HL-60 (cell line): Measurements from ENCODE around the gene SAMD9.
"Not testable (repeated sequence)": the region's sequence is repeated elsewhere in the genome, so short reads cannot be mapped to it uniquely, and the experiment has no call there.

Experiments used
- DNase-seq, 2 experiments: peaks; one replicate each; pipeline ENCODE4 v3.0.0-alpha.2; 2010 to 2020; ENCODE audit warnings: low read depth in 1 of 2, low spot score in 1 of 2
- H3K27ac ChIP-seq: fragments of 250-450 bp; sonication (Bioruptor Pico); replicated peaks from 2 replicates; pipeline ENCODE4 v1.5.1; 2020; ENCODE audit warnings: mild to moderate bottlenecking, moderate library complexity
- H3K27me3 ChIP-seq: fragments of 250-450 bp; sonication (Bioruptor Pico); 2 replicates; pipeline ENCODE4 v1.5.1; 2021; ENCODE audit warnings: mild to moderate bottlenecking, moderate library complexity; ENCODE audit not compliant: insufficient read depth, poor library complexity, severe bottlenecking
- H3K4me3 ChIP-seq: replicated peaks from 2 replicates; pipeline ENCODE4 v1.5.1; 2011; ENCODE audit warnings: mild to moderate bottlenecking, control low read depth, low read length; ENCODE audit not compliant: insufficient read depth
- CTCF ChIP-seq: IDR thresholded peaks from one replicate; pipeline ENCODE4 v1.5.1; 2011; ENCODE audit warnings: low read length, control low read depth, inconsistent platforms; ENCODE audit not compliant: insufficient read depth
- GABPA ChIP-seq: IDR thresholded peaks from 2 replicates; pipeline ENCODE4 v1.6.1; 2012; ENCODE audit warnings: low read depth
- POLR2AphosphoS5 ChIP-seq: IDR thresholded peaks from 2 replicates; pipeline ENCODE4 v1.6.1; 2012; ENCODE audit warnings: low read depth
- SPI1 ChIP-seq: IDR thresholded peaks from 2 replicates; pipeline ENCODE4 v1.6.1; 2012; ENCODE audit warnings: low read depth, mild to moderate bottlenecking, borderline replicate concordance
- TF ChIP-seq, protein P1 (sequence below): IDR thresholded peaks from 2 replicates; pipeline ENCODE4 v1.6.1; 2012; ENCODE audit warnings: low read depth; ENCODE audit not compliant: insufficient replicate concordance

Gene SAMD9

DNA sequence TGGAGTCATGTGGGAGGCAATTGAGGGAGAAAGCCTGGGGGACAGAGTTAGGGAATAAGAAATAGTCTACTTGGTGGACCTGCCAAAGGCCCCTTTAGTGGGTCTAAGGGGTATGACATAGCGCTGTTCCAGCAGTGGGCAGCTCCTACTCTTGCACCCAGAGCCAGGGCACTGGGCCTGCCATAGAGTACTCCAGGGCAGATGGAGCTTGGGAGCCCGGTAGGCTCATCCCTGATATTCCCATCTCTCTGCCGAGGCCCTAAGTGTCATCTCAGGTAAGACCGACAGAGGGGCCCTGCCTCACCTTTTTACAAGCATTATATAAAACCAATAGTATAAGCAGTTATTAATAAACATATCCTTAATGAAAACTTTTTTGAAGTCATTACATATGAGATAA is 20.8 kb upstream of the SAMD9 start:
- TF ChIP-seq GABPA (no peak), CTCF (no peak), SPI1 (no peak), POLR2AphosphoS5 (no peak)
- TF ChIP-seq, protein P1, sequence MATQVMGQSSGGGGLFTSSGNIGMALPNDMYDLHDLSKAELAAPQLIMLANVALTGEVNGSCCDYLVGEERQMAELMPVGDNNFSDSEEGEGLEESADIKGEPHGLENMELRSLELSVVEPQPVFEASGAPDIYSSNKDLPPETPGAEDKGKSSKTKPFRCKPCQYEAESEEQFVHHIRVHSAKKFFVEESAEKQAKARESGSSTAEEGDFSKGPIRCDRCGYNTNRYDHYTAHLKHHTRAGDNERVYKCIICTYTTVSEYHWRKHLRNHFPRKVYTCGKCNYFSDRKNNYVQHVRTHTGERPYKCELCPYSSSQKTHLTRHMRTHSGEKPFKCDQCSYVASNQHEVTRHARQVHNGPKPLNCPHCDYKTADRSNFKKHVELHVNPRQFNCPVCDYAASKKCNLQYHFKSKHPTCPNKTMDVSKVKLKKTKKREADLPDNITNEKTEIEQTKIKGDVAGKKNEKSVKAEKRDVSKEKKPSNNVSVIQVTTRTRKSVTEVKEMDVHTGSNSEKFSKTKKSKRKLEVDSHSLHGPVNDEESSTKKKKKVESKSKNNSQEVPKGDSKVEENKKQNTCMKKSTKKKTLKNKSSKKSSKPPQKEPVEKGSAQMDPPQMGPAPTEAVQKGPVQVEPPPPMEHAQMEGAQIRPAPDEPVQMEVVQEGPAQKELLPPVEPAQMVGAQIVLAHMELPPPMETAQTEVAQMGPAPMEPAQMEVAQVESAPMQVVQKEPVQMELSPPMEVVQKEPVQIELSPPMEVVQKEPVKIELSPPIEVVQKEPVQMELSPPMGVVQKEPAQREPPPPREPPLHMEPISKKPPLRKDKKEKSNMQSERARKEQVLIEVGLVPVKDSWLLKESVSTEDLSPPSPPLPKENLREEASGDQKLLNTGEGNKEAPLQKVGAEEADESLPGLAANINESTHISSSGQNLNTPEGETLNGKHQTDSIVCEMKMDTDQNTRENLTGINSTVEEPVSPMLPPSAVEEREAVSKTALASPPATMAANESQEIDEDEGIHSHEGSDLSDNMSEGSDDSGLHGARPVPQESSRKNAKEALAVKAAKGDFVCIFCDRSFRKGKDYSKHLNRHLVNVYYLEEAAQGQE, result no peak
- Histone ChIP-seq H3K4me3 (no peak overlapping the region), H3K27me3 (no peaks in the 10 kb centered on the region), H3K27ac (no peak overlapping the region)
- no peak for DNase-seq

GRCh38 chr7:93133005-93133404 is 15.2 kb upstream of the SAMD9 start:
- DNase-seq, result no peak
- TF ChIP-seq GABPA, result no peak
- TF ChIP-seq, protein P1, result no peak
- no peak for TF ChIP-seq SPI1
- no peak for TF ChIP-seq CTCF
- no peak for TF ChIP-seq POLR2AphosphoS5

GRCh38 chr7:93132216-93132615 is 14.4 kb upstream of the SAMD9 start:
- TF ChIP-seq GABPA (no peak), POLR2AphosphoS5 (no peak), SPI1 (no peak), CTCF (no peak)
- TF ChIP-seq, protein P1, result no peak
- no peak for DNase-seq
- Histone ChIP-seq H3K27me3 (no peaks in the 10 kb centered on the region), H3K4me3 (no peak overlapping the region), H3K27ac (no peak overlapping the region)

More at GRCh38 chr7:93133005-93133404, 15.2 kb upstream of the SAMD9 start:
- no peak overlapping the region for H3K27ac ChIP-seq
- no peaks in the 10 kb centered on the region for H3K27me3 ChIP-seq
- no peak overlapping the region for H3K4me3 ChIP-seq

- H3K4me3 ChIP-seq, DNase-seq, H3K27me3 ChIP-seq, H3K27ac ChIP-seq: not testable (repeated sequence)
Observed at GRCh38 chr7:93126954-93127353, 9.2 kb upstream of the SAMD9 start.

DNA sequence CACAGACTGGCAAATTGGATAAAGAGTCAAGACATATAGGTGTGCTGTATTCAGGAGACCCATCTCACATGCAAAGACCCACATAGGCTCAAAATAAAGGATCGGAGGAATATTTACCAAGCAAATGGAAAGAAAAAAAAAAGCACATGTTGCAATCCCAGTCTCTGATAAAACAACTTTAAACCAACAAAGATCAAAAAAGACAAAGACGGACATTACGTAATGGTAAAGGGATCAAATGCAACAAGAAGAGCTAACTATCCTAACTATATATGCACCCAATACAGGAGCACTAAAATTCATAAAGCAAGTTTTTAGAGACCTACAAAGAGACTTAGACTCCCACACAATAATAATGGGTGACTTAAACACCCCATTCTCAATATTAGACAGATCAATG is 5.8 kb upstream of the SAMD9 start:
- H3K27ac ChIP-seq, DNase-seq, H3K4me3 ChIP-seq, H3K27me3 ChIP-seq: not testable (repeated sequence)
